ENCODE results near the gene SPINT3.

The SPINT3 gene

GRCh38 chr20:45465491-45466266 lies 49.7 kb downstream of the SPINT3 start:
- TF ChIP-seq, protein P1, sequence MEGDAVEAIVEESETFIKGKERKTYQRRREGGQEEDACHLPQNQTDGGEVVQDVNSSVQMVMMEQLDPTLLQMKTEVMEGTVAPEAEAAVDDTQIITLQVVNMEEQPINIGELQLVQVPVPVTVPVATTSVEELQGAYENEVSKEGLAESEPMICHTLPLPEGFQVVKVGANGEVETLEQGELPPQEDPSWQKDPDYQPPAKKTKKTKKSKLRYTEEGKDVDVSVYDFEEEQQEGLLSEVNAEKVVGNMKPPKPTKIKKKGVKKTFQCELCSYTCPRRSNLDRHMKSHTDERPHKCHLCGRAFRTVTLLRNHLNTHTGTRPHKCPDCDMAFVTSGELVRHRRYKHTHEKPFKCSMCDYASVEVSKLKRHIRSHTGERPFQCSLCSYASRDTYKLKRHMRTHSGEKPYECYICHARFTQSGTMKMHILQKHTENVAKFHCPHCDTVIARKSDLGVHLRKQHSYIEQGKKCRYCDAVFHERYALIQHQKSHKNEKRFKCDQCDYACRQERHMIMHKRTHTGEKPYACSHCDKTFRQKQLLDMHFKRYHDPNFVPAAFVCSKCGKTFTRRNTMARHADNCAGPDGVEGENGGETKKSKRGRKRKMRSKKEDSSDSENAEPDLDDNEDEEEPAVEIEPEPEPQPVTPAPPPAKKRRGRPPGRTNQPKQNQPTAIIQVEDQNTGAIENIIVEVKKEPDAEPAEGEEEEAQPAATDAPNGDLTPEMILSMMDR (IDR thresholded peaks at IDR 0.05): no peak

DNA sequence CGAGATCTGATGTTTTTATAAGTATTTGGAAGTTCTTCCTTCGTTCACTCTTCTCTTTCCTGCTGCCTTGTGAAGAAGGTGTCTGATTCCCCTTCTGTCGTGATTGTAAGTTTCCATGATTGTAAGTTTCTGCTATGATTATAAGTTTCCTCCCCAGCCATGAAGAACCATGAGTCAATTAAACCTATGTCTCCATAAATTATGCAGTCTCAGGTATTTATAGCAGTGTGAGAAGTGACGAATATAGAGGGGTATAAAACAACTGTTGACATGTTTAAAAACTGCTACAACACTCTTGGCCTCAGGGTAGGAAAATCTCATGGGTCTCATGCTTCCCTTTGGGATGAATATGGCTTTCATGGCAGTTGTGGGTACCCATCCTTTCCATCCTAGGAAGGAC lies 51.7 kb downstream of the SPINT3 start:
- TF ChIP-seq, protein P1 (IDR thresholded peaks at IDR 0.05): no peak

- TF ChIP-seq, protein P1 (IDR thresholded peaks at IDR 0.05): no peak
These were observed 52.5 kb downstream of the SPINT3 start for GRCh38 chr20:45462711-45463509.
